GM19397 (cell line): ENCODE measurements around the gene ISCA1.

Source experiments
- ATAC-seq: cut with Tn5 transposase; IDR thresholded peaks from one replicate; pipeline ENCODE4 v1.9.1; 2021; ENCODE audit warnings: mild to moderate bottlenecking, moderate library complexity; ENCODE audit not compliant: unreplicated experiment

Gene ISCA1

DNA sequence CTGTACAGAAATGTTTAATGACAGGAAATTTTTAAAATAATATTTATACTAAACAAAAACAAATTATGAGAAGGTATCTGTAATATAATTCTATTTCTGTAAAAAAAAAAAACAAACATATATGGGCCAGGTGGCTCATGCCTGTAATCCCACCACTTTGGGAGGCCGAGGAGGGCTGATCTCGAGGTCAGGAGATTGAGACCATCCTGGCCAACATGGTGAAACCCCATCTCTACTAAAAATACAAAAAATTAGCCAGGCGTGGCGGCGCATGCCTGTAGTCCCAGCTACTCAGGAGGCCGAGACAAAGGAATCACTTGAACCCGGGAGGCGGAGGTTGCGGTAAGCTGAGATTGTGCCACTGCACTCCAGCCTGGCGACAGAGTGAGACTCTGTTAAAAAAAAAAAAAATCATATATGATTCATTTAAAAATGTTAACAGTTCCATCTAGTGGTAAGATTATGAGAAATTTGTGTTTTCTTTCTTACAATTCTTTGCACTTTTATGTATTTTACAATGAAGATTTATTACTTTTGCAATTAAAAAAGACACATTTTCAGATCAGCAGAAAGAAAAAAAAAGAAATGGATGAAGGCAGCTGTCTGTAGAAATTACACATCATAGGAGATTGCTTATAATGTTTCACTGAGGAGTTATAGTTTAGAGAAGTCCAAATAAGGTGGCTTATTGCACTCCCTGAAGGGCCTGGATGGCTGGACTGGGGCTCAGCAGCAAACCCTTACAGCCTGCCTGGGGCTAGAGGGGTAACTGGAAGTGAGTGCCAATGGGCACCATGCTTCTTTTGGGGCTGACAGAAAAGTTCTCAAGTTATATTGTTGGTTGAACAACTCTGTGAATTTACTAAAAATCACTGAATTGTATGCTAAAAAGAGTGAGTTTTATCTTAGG lies 43.2 kb downstream of the ISCA1 start:
- no peak for ATAC-seq

DNA sequence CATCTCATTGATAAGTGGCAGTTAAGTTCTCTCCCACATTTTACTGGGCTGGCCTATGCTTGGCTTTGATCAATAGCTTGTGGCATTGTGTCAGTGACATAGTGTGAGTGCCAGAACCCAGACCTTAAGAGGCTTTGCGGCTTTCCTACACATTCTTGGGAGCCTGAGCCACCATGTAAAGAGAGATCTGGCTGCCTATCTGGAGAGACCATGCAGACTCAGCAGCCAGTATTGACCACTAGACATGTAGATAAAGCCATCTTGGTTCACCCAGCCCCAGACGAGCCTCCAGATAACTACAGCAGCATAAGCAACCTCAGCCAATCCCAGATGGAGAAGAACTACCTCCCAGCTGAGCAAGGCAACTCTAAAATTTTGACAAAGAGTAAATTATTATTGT lies 51.5 kb downstream of the ISCA1 start:
- ATAC-seq, result no peak

GRCh38 chr9:86222667-86223066 lies 59.7 kb downstream of the ISCA1 start:
- ATAC-seq, result no peak

DNA sequence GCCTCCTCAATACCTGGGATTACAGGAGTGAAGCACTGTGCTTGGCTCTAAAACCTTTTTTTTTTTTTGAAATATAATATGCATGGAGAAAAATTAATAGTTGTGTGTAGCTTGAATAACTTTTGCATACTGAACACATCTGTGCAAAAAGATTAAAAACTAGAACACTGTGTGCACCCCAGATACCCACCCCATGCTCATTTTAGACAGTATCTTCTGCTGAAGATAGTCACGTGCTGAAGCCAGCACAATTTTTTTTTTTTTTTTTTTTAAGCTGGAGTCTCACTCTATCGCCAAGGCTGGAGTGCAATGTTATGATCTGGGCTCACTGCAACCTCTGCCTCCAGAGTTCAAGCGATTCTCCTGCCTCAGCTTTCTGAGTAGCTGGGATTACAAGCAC lies 62.7 kb downstream of the ISCA1 start:
- no peak for ATAC-seq

- ATAC-seq, result no peak
Measured at GRCh38 chr9:86217076-86217755, 65.1 kb downstream of the ISCA1 start.
